ENCODE results near the gene PSRC1. TPM values are rescaled to one million over a fixed set of nuclear protein-coding genes. Genes with fewer than 3 reads are reported as not detected.

The PSRC1 gene
- total and polyA plus RNA-seq, 2 of the 8 experiments (the other 6 are each of a cell fraction or from before 2014, with no cell fraction given): 56.1 to 67.3 TPM

- H3K79me1 ChIP-seq (ENCODE audit: low read depth, low read length): no peaks in the 10 kb centered on the region
- no peak overlapping the region for H3K4me3 ChIP-seq (ENCODE audit: extremely low read depth in 1 of 4, insufficient read depth in 2 of 4, low read depth in 3 of 4, low read length in 4 of 4)
- no peak overlapping the region for H3K14ac ChIP-seq (ENCODE audit: insufficient read length)
- H3K4ac ChIP-seq (replicated peaks; ENCODE audit: insufficient read length, low read depth, low read length): no peak overlapping the region
- H2AK5ac ChIP-seq (ENCODE audit: low read depth, low read length): no peak overlapping the region
- H3K27me3 ChIP-seq (replicated peaks in 1 of 4; ENCODE audit: control insufficient read depth in 3 of 4, extremely low read depth in 1 of 4, insufficient read depth in 3 of 4, low read length in 3 of 4): no peaks in the 10 kb centered on the region
- H2BK20ac ChIP-seq (ENCODE audit: low read length): no peak overlapping the region
- H2BK5ac ChIP-seq (ENCODE audit: low read depth, low read length): no peak overlapping the region
- H3K27ac ChIP-seq (ENCODE audit: low read depth, low read length): no peak overlapping the region
- H2BK120ac ChIP-seq (replicated peaks; ENCODE audit: low read depth, low read length): no peak overlapping the region
- POLR2A ChIA-PET (ENCODE audit: partially characterized antibody): no interaction called here
- 100% methylated on average over 1 of the region's 1 CpG; no CpG with 5 or more reads in 1 of the 2 experiments for WGBS, 2 experiments (ENCODE audit: extremely low coverage in 1 of 2, insufficient coverage in 1 of 2, insufficient read length in 1 of 2, insufficient replicate concordance in 2 of 2, low coverage in 1 of 2, low lambda C conversion rate in 2 of 2, missing lambda C conversion rate in 1 of 2)
- DNase-seq (ENCODE audit: low read depth in 1 of 2, low spot score in 2 of 2) (no peak), FAIRE-seq (no peak)
- H3K9ac ChIP-seq (replicated peaks in 1 of 4; ENCODE audit: extremely low read depth in 1 of 4, low read depth in 3 of 4, low read length in 3 of 4): no peak overlapping the region
- no peak overlapping the region for H3K18ac ChIP-seq (ENCODE audit: extremely low read depth, low read length)
- no peaks in the 10 kb centered on the region for H3K23me2 ChIP-seq (ENCODE audit: low read depth, low read length)
- H3K9me3 ChIP-seq (ENCODE audit: insufficient read depth in 2 of 2, low read depth in 1 of 2, low read length in 1 of 2): no peaks in the 10 kb centered on the region
- no peaks in the 10 kb centered on the region for H3K36me3 ChIP-seq (ENCODE audit: control insufficient read depth in 2 of 4, insufficient read depth in 4 of 4, low read length in 3 of 4)
- no peaks in the 10 kb centered on the region for H3K4me1 ChIP-seq (replicated peaks in 1 of 4; ENCODE audit: control insufficient read depth in 3 of 4, insufficient read depth in 4 of 4, low read length in 3 of 4)
- H3K4me2 ChIP-seq (ENCODE audit: insufficient read depth in 1 of 2, low read depth in 2 of 2, low read length in 2 of 2): no peak overlapping the region
- H3K23ac ChIP-seq (ENCODE audit: insufficient read length): no peak overlapping the region
- no peak overlapping the region for H2BK12ac ChIP-seq (ENCODE audit: low read depth, low read length)
- no peaks in the 10 kb centered on the region for H3K79me2 ChIP-seq (ENCODE audit: control insufficient read depth in 1 of 2, insufficient read depth in 2 of 2, low read length in 2 of 2)
- H2AFZ ChIP-seq (ENCODE audit: low read length): no peak overlapping the region
- H4K91ac ChIP-seq (replicated peaks; ENCODE audit: insufficient read length, low read length): no peak overlapping the region
- no peak overlapping the region for H4K8ac ChIP-seq (ENCODE audit: extremely low read depth, insufficient read depth, low read length)
- no peak overlapping the region for H4K5ac ChIP-seq (ENCODE audit: insufficient read length, low read depth, low read length)
- no peak overlapping the region for H2BK15ac ChIP-seq (ENCODE audit: low read length)
- no peak overlapping the region for H3K56ac ChIP-seq (replicated peaks; ENCODE audit: insufficient read length, low read depth, low read length)
- TF ChIP-seq NANOG (IDR thresholded peaks at IDR 0.05; ENCODE audit: insufficient read depth, low read depth, low read length, poor library complexity, severe bottlenecking) (no peak), POLR2A (IDR thresholded peaks at IDR 0.05; ENCODE audit: control extremely low read depth in 1 of 2, low read depth in 2 of 2, low read length in 2 of 2) (no peak), RAD21 (IDR thresholded peaks at IDR 0.05 in 1 of 2, conservative IDR thresholded peaks at IDR 0.05 in 1 of 2; ENCODE audit: low read depth in 2 of 2, low read length in 2 of 2) (no peak), SUZ12 (IDR thresholded peaks at IDR 0.05; ENCODE audit: low read length) (no peak), ZNF274 (IDR thresholded peaks at IDR 0.05; ENCODE audit: borderline replicate concordance, extremely low read depth, low read length) (no peak)
- CTCF ChIA-PET (ENCODE audit: partially characterized antibody): no interaction called here
- H4K20me1 ChIP-seq (replicated peaks in 1 of 2; ENCODE audit: control insufficient read depth in 1 of 2, insufficient read depth in 2 of 2, low read length in 2 of 2): no peaks in the 10 kb centered on the region
Observed at GRCh38 chr1:109290137-109290536, 7.2 kb upstream of the PSRC1 start.
